Measurements from ENCODE around the gene ZNF287. TPM values are rescaled to one million over a fixed set of nuclear protein-coding genes. Genes with fewer than 3 reads are reported as not detected.

The ZNF287 gene
- total RNA-seq, 1 donor from 2014 or later = 5.1 TPM

DNA sequence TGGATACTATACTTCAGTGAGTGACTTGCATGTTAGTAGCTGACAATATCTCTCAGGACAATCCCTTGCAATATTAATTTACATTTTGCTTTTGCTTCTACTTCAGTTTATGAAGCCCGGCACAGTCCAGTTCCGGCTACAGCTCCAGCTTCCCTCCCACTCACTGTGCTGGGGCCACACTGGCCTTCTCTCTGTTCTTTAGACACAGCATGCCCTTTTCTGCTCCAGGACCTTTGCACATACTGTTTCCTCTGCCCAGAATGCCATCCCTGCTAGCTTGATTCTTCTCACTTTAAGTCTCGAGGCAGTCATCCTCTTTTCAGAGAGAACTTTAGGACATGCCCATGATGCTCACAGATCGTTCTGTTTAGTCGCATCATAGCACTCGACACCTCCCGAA, 51.5 kb downstream of the ZNF287 start:
- intact Hi-C loops (cut with micrococcal nuclease) = no loop called here

DNA sequence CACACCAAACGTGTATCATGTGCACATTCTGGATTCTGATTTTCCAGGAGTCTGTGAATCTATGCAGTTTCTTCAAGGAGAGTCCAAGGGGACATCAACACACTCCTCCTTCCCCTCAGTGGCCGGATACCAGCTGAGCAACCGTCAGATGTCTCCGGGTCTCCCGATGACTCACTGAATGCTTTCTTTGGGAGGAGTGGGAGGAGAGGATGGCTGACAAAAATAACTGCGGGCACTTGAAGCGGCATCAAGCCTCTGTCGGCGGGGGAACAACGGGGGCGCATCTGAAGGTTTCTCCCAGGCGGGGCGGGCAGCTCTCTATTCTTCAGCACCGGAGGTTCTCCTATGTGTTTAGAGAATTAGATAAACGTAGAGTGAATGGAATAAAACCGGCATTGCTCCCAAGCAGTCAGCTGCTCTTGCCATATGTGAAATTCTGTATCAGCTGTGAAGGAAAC, 52.4 kb downstream of the ZNF287 start:
- intact Hi-C loops (cut with micrococcal nuclease) = no loop called here

DNA sequence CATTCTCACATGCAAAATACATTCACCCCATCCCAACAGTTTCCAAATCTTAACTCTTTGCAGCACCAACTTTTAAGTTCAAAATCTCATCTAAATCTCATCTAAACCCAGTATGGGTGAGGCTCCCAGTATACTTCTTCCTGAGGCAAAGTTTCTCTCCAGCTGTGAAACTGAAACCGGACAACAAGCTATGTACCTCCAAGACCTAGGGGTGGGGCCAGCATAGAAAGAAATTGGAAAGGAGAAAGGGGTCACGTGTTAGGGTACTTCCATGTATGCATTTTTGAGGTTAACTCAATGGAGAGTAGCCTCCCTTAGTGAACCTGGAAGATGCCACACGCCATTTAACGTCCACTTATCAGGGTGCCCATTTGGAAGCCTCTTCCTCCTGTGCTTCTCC, 53.1 kb downstream of the ZNF287 start:
- intact Hi-C loops (cut with micrococcal nuclease) = no loop called here

GRCh38 chr17:16513873-16514272, 55.1 kb downstream of the ZNF287 start:
- intact Hi-C loops (cut with micrococcal nuclease) = no loop called here

GRCh38 chr17:16512011-16512410, 57.0 kb downstream of the ZNF287 start:
- intact Hi-C loops (cut with micrococcal nuclease) = no loop called here

DNA sequence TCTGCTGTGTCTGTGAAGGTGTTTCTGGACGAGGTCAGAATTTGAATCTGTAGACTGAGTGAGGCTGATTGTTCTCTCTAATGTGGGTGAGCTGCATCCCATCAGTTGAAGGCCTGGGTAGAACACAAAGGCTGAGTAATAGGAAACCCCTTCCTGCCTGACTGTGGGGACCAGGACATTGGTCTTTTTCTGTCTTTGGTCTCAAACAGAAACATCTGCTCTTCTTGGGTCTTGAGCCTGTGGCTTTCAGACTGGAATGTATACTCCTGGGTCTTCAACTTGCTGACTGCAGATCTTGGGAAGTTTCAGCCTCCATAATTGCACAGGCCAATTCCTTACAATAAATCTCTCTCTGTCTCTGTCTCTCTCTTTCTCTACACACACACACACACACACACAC, 57.4 kb downstream of the ZNF287 start:
- intact Hi-C loops (cut with micrococcal nuclease) = no loop called here

DNA sequence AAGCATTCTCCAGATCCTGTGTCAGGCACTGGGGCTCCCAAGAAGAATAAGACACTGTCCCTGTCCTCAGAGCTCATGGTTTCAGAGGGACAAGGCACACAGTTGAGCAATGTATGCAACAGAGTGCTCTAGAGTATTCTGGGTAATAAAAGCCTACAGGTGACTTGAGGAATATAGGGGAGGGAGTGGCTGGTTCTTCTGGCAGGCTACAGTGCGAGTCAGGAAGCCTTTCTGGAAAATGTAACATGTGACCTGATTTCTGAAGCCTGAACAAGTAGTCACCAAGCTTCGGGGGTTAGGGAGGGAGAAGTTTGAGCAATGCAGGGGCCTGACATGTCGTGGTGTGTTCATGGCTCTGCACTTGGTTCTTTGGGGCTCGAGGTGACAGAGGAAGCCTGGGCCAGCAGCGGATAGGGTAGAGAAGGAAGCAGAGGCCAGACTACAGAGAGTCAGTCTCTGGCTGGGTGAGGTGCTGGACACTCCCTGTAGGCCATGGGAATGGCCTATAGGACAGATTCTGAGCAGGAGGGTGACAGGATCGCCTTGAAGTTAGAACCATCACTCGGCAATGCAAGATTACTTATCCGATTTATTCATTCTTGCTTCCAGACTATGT, 61.0 kb downstream of the ZNF287 start:
- intact Hi-C loops (cut with micrococcal nuclease) = no loop called here

- intact Hi-C loops (cut with micrococcal nuclease) = no loop called here
Measured at GRCh38 chr17:16506188-16506587, 62.8 kb downstream of the ZNF287 start.

DNA sequence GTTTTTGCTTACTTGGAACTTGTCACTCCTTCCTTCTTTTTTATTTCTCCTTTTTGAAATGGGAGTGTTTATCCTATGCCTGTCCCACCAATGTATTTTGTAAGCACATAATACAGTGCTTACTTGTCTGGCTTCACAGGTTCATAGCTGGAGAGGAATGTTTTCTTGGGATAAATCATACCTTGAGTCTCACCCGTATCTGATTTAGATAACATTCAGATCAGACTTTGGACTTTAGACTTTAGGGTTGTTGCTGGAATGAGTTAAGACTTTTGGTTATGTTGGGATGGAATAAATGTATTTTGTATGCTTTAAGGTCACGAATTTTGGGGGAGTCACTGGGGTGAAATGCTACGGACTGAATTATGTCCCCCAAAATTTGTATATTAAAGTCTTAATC, 64.0 kb downstream of the ZNF287 start:
- intact Hi-C loops (cut with micrococcal nuclease) = no loop called here

Other genes starting within 250 kb of the ZNF287 start
- 21.7 and 23.1 TPM in 2 replicates for gene CENPV, start 215.7 kb downstream of the ZNF287 start, total RNA-seq
- 1,372 and 1,403 TPM in 2 replicates for gene UBB, start 188.1 kb downstream of the ZNF287 start, total RNA-seq
- 135 and 139 TPM in 2 replicates for gene TRPV2, start 153.6 kb downstream of the ZNF287 start, total RNA-seq
- 1.4 and 1.8 TPM in 2 replicates for gene LRRC75A, start 77.0 kb downstream of the ZNF287 start, total RNA-seq
- 3.5 and 4.6 TPM in 2 replicates for gene ZNF624, start 84.6 kb upstream of the ZNF287 start, total RNA-seq
- 2.8 and 3.0 TPM in 2 replicates for gene CCDC144A, start 121.0 kb upstream of the ZNF287 start, total RNA-seq

Measured in T-helper 2 cell treated with Interferon-gamma antibody and Interleukin-4, amounts not matched to agents 100 ng/mL and 5 ng/mL, for 36 hours (primary cell).